Embryonic facial prominence (tissue), 1 donor: Measurements from ENCODE around the gene KRTAP1-4.
"Not testable (repeated sequence)": the region's sequence is repeated elsewhere in the genome, so short reads cannot be mapped to it uniquely, and the experiment has no call there.

Experiments used
- DNase-seq: peaks from one replicate; pipeline ENCODE4 v3.0.0-alpha.2; 2016; ENCODE audit errors: extremely low spot score

The KRTAP1-4 gene

GRCh38 chr17:41004397-41004796 lies 25.6 kb downstream of the KRTAP1-4 start:
- DNase-seq = no peak

GRCh38 chr17:41003926-41004325 lies 26.1 kb downstream of the KRTAP1-4 start:
- DNase-seq = no peak

GRCh38 chr17:41002814-41003213 lies 27.2 kb downstream of the KRTAP1-4 start:
- no peak for DNase-seq

GRCh38 chr17:41001795-41002194 lies 28.2 kb downstream of the KRTAP1-4 start:
- no peak for DNase-seq

GRCh38 chr17:40999563-40999962 lies 30.4 kb downstream of the KRTAP1-4 start, which contains the start of gene KRTAP3-2:
TSS of gene KRTAP3-2 (minus strand) at chr17:40999906. CDS start at chr17:40999853, 53 bp downstream.
- not testable (repeated sequence) for DNase-seq

GRCh38 chr17:40997361-40997760 lies 32.6 kb downstream of the KRTAP1-4 start:
- no peak for DNase-seq

GRCh38 chr17:40996829-40997228 lies 33.2 kb downstream of the KRTAP1-4 start:
- DNase-seq = no peak

- no peak for DNase-seq
Observed at GRCh38 chr17:40995116-40995515, 34.9 kb downstream of the KRTAP1-4 start.

- no peak for DNase-seq
Observed at GRCh38 chr17:40993839-40994238, 36.2 kb downstream of the KRTAP1-4 start, which contains the start of gene KRTAP3-3. TSS of gene KRTAP3-3 (minus strand) at chr17:40994164. CDS start at chr17:40994097, 67 bp downstream.

GRCh38 chr17:40993084-40993483 lies 36.9 kb downstream of the KRTAP1-4 start:
- DNase-seq = no peak

GRCh38 chr17:40992666-40993065 lies 37.3 kb downstream of the KRTAP1-4 start:
- no peak for DNase-seq

- no peak for DNase-seq
Observed at GRCh38 chr17:40986920-40987319, 43.1 kb downstream of the KRTAP1-4 start.

- DNase-seq = no peak
Observed at GRCh38 chr17:40984226-40984625, 45.8 kb downstream of the KRTAP1-4 start, which contains the start of gene KRT40. TSS of gene KRT40 (minus strand) at chr17:40984326. CDS start at chr17:40984273, 53 bp downstream.

- no peak for DNase-seq
Observed at GRCh38 chr17:40981115-40981514, 48.9 kb downstream of the KRTAP1-4 start.

- DNase-seq = no peak
Observed at GRCh38 chr17:40980596-40980995, 49.4 kb downstream of the KRTAP1-4 start.

GRCh38 chr17:40980117-40980516 lies 49.9 kb downstream of the KRTAP1-4 start:
- DNase-seq = no peak
